Endothelial cell of umbilical vein (primary cell): ENCODE measurements around the gene BBC3. TPM values are rescaled to one million over a fixed set of nuclear protein-coding genes. Genes with fewer than 3 reads are reported as not detected.

Source experiments
- BruUV-seq: library from RNA; stranded (reverse); fragments of 400-500 nt; replicated peaks from 2 replicates; lab custom pipeline; 2021; lab: Mats Ljungman, UMichigan
- CTCF ChIA-PET: fragments of 300-600, 350-600 bp; sonication (Branson Sonifier 250); formaldehyde crosslinking; loops from one replicate; lab custom pipeline; 2021; ENCODE audit warnings: antibody characterized with exemption, inconsistent platforms; lab: Charles Lee
- POLR2A ChIA-PET: fragments of 300-600, 350-600 bp; sonication (Branson Sonifier 250); formaldehyde crosslinking; loops from one replicate; lab custom pipeline; 2021; ENCODE audit warnings: antibody characterized with exemption, inconsistent platforms; lab: Charles Lee
- DNase-seq: peaks from one replicate; pipeline ENCODE4 v3.0.0-alpha.2; 2011; ENCODE audit warnings: low read depth, low spot score
- FAIRE-seq: peaks from 2 replicates; lab custom pipeline; 2011; peaks lifted over from hg19 to GRCh38; lab: Jason Lieb, UNC
- H2AFZ ChIP-seq: 2 replicates; pipeline ENCODE4 v1.6.0; 2012; ENCODE audit warnings: low read depth, low read length, control low read depth, inconsistent platforms
- H3K27ac ChIP-seq: 2 replicates; pipeline ENCODE4 v1.5.1; 2011; ENCODE audit warnings: low read depth, mild to moderate bottlenecking, control low read depth, low read length, moderate library complexity; ENCODE audit not compliant: insufficient read depth
- H3K27me3 ChIP-seq, 2 experiments: 2 replicates each; pipeline versions ENCODE4 v1.6.0 to v1.6.1; 2011; ENCODE audit warnings: low read length in 2 of 2, mixed read lengths in 1 of 2; ENCODE audit not compliant: control insufficient read depth in 2 of 2, insufficient read depth in 2 of 2
- H3K36me3 ChIP-seq, 2 experiments: 2 replicates in 1 of 2; 3 replicates in 1 of 2; pipeline ENCODE4 v1.5.1; 2011; ENCODE audit warnings: low read length in 2 of 2, mild to moderate bottlenecking in 1 of 2, moderate library complexity in 1 of 2; ENCODE audit not compliant: control insufficient read depth in 2 of 2, insufficient read depth in 2 of 2; ENCODE audit errors: extremely low read depth in 1 of 2
- H3K4me1 ChIP-seq: 3 replicates; pipeline ENCODE4 v1.5.1; 2011; ENCODE audit warnings: mild to moderate bottlenecking, low read length; ENCODE audit not compliant: control insufficient read depth, insufficient read depth; ENCODE audit errors: extremely low read depth
- H3K4me2 ChIP-seq: 2 replicates; pipeline ENCODE4 v1.6.1; 2011; ENCODE audit warnings: low read length, control low read depth, mixed read lengths; ENCODE audit not compliant: insufficient read depth
- H3K4me3 ChIP-seq, 3 experiments: fragments of 200-600 bp in 1 of 3; sonication (generic), shearing (Covaris generic) in 1 of 3; replicated peaks in 1 of 3; 2 replicates each; pipeline ENCODE4 v1.5.1; 2011 to 2016; ENCODE audit warnings: control low read depth in 3 of 3, low read length in 3 of 3, mild to moderate bottlenecking in 2 of 3, inconsistent platforms in 1 of 3, low read depth in 1 of 3, moderate library complexity in 1 of 3; ENCODE audit not compliant: insufficient read depth in 1 of 3
- H3K79me2 ChIP-seq: 2 replicates; pipeline ENCODE4 v1.6.0; 2012; ENCODE audit warnings: low read length, inconsistent platforms; ENCODE audit not compliant: control insufficient read depth, insufficient read depth
- H3K9ac ChIP-seq: replicated peaks from 2 replicates; pipeline ENCODE3; 2011; ENCODE audit warnings: low read length, control low read depth; ENCODE audit not compliant: insufficient read depth; ENCODE audit errors: extremely low read depth
- H3K9me1 ChIP-seq: replicated peaks from 3 replicates; pipeline ENCODE4 v1.6.0; 2011; ENCODE audit warnings: mild to moderate bottlenecking, low read length; ENCODE audit not compliant: control insufficient read depth, insufficient read depth; ENCODE audit errors: extremely low read depth
- H3K9me3 ChIP-seq: replicated peaks from 2 replicates; pipeline ENCODE4 v1.5.1; 2012; ENCODE audit warnings: low read length, inconsistent platforms; ENCODE audit not compliant: control insufficient read depth, insufficient read depth
- H4K20me1 ChIP-seq: replicated peaks from 2 replicates; pipeline ENCODE3; 2011; ENCODE audit warnings: mild to moderate bottlenecking, low read length; ENCODE audit not compliant: control insufficient read depth, insufficient read depth; ENCODE audit errors: extremely low read depth
- EZH2 ChIP-seq: IDR thresholded peaks from 2 replicates; pipeline ENCODE4 v1.6.1; 2012; ENCODE audit warnings: borderline replicate concordance, low read depth, mild to moderate bottlenecking, moderate library complexity, low read length, inconsistent platforms; ENCODE audit not compliant: severe bottlenecking
- FOS ChIP-seq: IDR thresholded peaks from 2 replicates; pipeline ENCODE4 v1.6.1; 2011; ENCODE audit warnings: mild to moderate bottlenecking, low read length, moderate library complexity, borderline replicate concordance; ENCODE audit not compliant: insufficient read depth
- GATA2 ChIP-seq: IDR thresholded peaks from 2 replicates; pipeline ENCODE4 v1.7.0; 2011; ENCODE audit warnings: low read depth, mild to moderate bottlenecking, moderate library complexity, mixed read lengths, low read length; ENCODE audit not compliant: insufficient read length, insufficient read depth
- JUN ChIP-seq: IDR thresholded peaks from 2 replicates; pipeline ENCODE4 v1.6.1; 2011; ENCODE audit warnings: borderline replicate concordance, low read depth; ENCODE audit not compliant: insufficient read length, insufficient read depth
- MYC ChIP-seq: IDR thresholded peaks from one replicate; pipeline ENCODE4 v1.6.1; 2011; ENCODE audit warnings: mild to moderate bottlenecking, low read depth, low read length
- POLR2A ChIP-seq: IDR thresholded peaks from 2 replicates; pipeline ENCODE4 v1.6.1; 2012; ENCODE audit warnings: low read depth, mild to moderate bottlenecking, control low read depth, low read length
- POLR2AphosphoS5 ChIP-seq: IDR thresholded peaks from 2 replicates; pipeline ENCODE4 v1.6.1; 2012; ENCODE audit warnings: low read depth, mild to moderate bottlenecking, control low read depth, low read length, moderate library complexity; ENCODE audit not compliant: insufficient read depth
- dilution Hi-C: fragments of 300-500 bp; cut with MboI; formaldehyde crosslinking; loops from one replicate; pipeline ENCODE4 v1.15.0; 2019; ENCODE audit warnings: low sequenced_read_pairs; ENCODE audit not compliant: extremely low pct_ligation_motif_present
- intact Hi-C: fragments of 100-400 bp; cut with micrococcal nuclease; formaldehyde crosslinking; loops from one replicate; pipeline ENCODE4 v1.10.0; 2022
- polyA plus RNA-seq, 4 experiments: library from polyadenylated mRNA; depleted of rRNA in 3 of 4; stranded (reverse) in 3 of 4; unstranded in 1 of 4; fragments of >200 nt; gene quantifications; 2 replicates each; pipeline versions ENCODE4 v1.2.1 to v1.2.3, GENCODE V29; 2011 to 2012; ENCODE audit warnings: missing spikeins in 1 of 4
- total RNA-seq: library from RNA; stranded (reverse); gene quantifications from 2 replicates; pipeline ENCODE4 v1.2.3, GENCODE V29; 2021
- TF ChIP-seq, protein P1 (sequence below): IDR thresholded peaks from 2 replicates; pipeline ENCODE4 v1.6.1; 2011; ENCODE audit not compliant: insufficient read depth, insufficient read length
- TF ChIP-seq, protein P2 (sequence below), 2 donors: IDR thresholded peaks; 1 replicate in 1 of 2; 2 replicates in 1 of 2; pipeline ENCODE4 v1.5.1; 2011; ENCODE audit warnings: low read length in 2 of 2, mild to moderate bottlenecking in 2 of 2, moderate library complexity in 2 of 2, control low read depth in 1 of 2, inconsistent platforms in 1 of 2, low read depth in 1 of 2; ENCODE audit not compliant: insufficient read depth in 1 of 2; ENCODE audit errors: extremely low read depth in 1 of 2

BBC3 gene
- total and polyA plus RNA-seq, 2 donors (not counting 3 experiments of a cell fraction or from before 2014, with no cell fraction given): 11.3 to 35.7 TPM

DNA sequence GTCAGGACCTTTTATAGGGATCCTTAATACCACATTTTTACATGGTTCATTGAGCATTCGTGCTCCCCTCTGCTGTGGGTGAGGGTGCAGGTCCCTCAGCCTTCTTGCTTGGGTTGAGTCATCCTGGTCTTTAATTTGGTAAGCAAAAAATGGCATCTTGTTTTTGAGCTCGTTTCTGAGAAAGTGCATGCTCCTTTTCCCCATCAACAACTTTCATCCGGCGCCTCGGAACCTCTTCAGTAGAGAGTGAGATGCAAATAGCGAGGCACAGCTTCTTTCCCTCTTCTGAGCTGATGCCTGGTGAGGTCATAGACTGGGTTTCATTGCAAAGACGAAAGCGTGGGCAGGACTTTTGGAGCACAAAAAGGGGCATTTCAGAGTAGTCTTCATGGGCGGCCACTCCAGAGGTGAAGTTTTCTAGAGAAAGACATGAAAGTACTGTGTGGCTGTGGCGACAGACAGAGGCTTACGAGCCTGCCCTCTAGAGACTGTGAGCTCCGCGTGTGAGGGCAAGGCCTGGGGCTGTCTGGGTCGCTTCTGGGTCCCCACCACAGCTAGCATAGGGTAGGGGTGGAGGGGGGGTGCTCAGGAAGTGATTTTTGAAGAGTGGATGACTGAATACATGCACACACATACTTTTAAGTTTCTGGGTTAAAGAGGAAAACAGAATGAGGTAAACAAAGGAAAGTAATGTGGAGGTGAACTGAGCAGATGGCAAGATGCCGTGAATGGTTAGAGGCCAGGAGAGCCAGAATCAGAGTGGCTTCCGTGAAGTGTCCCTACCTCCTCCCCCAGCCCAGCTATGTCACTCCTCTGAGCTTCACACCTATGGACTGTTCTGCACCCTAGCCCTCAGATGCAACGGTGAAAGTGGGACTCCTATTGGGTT is 44.3 kb downstream of the BBC3 start:
- peaks cover 4 to 6% of the 10 kb centered on the region in 2 experiments for H3K36me3 ChIP-seq
- TF ChIP-seq GATA2: no peak
- no peak for TF ChIP-seq MYC
- no peak for TF ChIP-seq POLR2A
- TF ChIP-seq POLR2AphosphoS5: no peak
- no peak for TF ChIP-seq EZH2
- TF ChIP-seq, protein P1, sequence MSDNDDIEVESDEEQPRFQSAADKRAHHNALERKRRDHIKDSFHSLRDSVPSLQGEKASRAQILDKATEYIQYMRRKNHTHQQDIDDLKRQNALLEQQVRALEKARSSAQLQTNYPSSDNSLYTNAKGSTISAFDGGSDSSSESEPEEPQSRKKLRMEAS: no peak
- TF ChIP-seq FOS: no peak
- no peak for TF ChIP-seq JUN
- TF ChIP-seq, protein P2, sequence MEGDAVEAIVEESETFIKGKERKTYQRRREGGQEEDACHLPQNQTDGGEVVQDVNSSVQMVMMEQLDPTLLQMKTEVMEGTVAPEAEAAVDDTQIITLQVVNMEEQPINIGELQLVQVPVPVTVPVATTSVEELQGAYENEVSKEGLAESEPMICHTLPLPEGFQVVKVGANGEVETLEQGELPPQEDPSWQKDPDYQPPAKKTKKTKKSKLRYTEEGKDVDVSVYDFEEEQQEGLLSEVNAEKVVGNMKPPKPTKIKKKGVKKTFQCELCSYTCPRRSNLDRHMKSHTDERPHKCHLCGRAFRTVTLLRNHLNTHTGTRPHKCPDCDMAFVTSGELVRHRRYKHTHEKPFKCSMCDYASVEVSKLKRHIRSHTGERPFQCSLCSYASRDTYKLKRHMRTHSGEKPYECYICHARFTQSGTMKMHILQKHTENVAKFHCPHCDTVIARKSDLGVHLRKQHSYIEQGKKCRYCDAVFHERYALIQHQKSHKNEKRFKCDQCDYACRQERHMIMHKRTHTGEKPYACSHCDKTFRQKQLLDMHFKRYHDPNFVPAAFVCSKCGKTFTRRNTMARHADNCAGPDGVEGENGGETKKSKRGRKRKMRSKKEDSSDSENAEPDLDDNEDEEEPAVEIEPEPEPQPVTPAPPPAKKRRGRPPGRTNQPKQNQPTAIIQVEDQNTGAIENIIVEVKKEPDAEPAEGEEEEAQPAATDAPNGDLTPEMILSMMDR (IDR thresholded peaks at IDR 0.05; ENCODE audit: extremely low read depth in 1 of 2, insufficient read depth in 1 of 2, low read depth in 1 of 2, low read length in 2 of 2): no peak
- DNase-seq (no peak), FAIRE-seq (no peak)
- H3K4me1 ChIP-seq: peaks cover 23% of the 10 kb centered on the region
- dilution Hi-C loops (no loop called here), intact Hi-C loops (no loop called here)
- ChIA-PET POLR2A (no interaction called here), CTCF (interaction anchor here (1.7 to 2.3 kb wide), 4 partner anchors 8 to 58 kb away, joined by 4 to 9 read pairs (median 6); no protein-coding TSS in a partner anchor)
- no peak overlapping the region for H2AFZ ChIP-seq
- H3K27ac ChIP-seq: no peak overlapping the region
- no peak overlapping the region for H3K4me2 ChIP-seq
- H3K4me3 ChIP-seq: no peak overlapping the region
- no TSS peak for BruUV-seq
- no peaks in the 10 kb centered on the region for H3K27me3 ChIP-seq
- no peaks in the 10 kb centered on the region for H3K9me1 ChIP-seq
- no peak overlapping the region for H3K9ac ChIP-seq
- no peaks in the 10 kb centered on the region for H3K9me3 ChIP-seq
- peaks cover 30% of the 10 kb centered on the region for H3K79me2 ChIP-seq
- H4K20me1 ChIP-seq: no peaks in the 10 kb centered on the region
